ENCODE data around the gene SH3GL3.

Gene SH3GL3

GRCh38 chr15:83643201-83643600 lies 196.1 kb downstream of the SH3GL3 start:
- H3K4me3 ChIP-seq (ENCODE audit: control insufficient read depth, low read depth, low read length): no peak overlapping the region
- no peak for DNase-seq (ENCODE audit: low read depth)
- no peak for TF ChIP-seq CTCF (IDR thresholded peaks at IDR 0.05; ENCODE audit: control insufficient read depth, insufficient read depth, low read depth, low read length, missing control alignments)

- TF ChIP-seq CTCF (IDR thresholded peaks at IDR 0.05; ENCODE audit: control insufficient read depth, insufficient read depth, low read depth, low read length, missing control alignments): no peak
- DNase-seq (ENCODE audit: low read depth): no peak
- no peak overlapping the region for H3K4me3 ChIP-seq (ENCODE audit: control insufficient read depth, low read depth, low read length)
Observed at GRCh38 chr15:83644439-83644838, 197.3 kb downstream of the SH3GL3 start.

GRCh38 chr15:83650831-83651230 lies 203.7 kb downstream of the SH3GL3 start:
- no peak for TF ChIP-seq CTCF (IDR thresholded peaks at IDR 0.05; ENCODE audit: control insufficient read depth, insufficient read depth, low read depth, low read length, missing control alignments)
- no peak for DNase-seq (ENCODE audit: low read depth)
- H3K4me3 ChIP-seq (ENCODE audit: control insufficient read depth, low read depth, low read length): no peak overlapping the region

GRCh38 chr15:83651541-83651940 lies 204.4 kb downstream of the SH3GL3 start:
- DNase-seq (ENCODE audit: low read depth): no peak
- no peak overlapping the region for H3K4me3 ChIP-seq (ENCODE audit: control insufficient read depth, low read depth, low read length)
- TF ChIP-seq CTCF (IDR thresholded peaks at IDR 0.05; ENCODE audit: control insufficient read depth, insufficient read depth, low read depth, low read length, missing control alignments): no peak

- H3K4me3 ChIP-seq (ENCODE audit: control insufficient read depth, low read depth, low read length): no peak overlapping the region
- no peak for TF ChIP-seq CTCF (IDR thresholded peaks at IDR 0.05; ENCODE audit: control insufficient read depth, insufficient read depth, low read depth, low read length, missing control alignments)
- DNase-seq (ENCODE audit: low read depth): no peak
Observed at GRCh38 chr15:83652626-83653204, 205.6 kb downstream of the SH3GL3 start.

- TF ChIP-seq CTCF (IDR thresholded peaks at IDR 0.05; ENCODE audit: control insufficient read depth, insufficient read depth, low read depth, low read length, missing control alignments): no peak
- DNase-seq (ENCODE audit: low read depth): no peak
- no peak overlapping the region for H3K4me3 ChIP-seq (ENCODE audit: control insufficient read depth, low read depth, low read length)
Observed at GRCh38 chr15:83653288-83653638, 206.1 kb downstream of the SH3GL3 start.

Data from AG09309 (cell line).